ENCODE measurements around the gene IL6ST.
A peak's percentile ranks its signal among the peaks of the same experiment; 100 is the strongest.
"Not testable (repeated sequence)": the region's sequence is repeated elsewhere in the genome, so short reads cannot be mapped to it uniquely, and the experiment has no call there.

IL6ST gene

GRCh38 chr5:55994495-55994997, at the start of gene IL6ST:
IL6ST (minus strand) TSS chr5:55994963; CDS start chr5:55976278, 18,685 bp downstream.
- DNase-seq: peak; percentile 75

- DNase-seq: peak; percentile 17
Observed at GRCh38 chr5:56039985-56040384, 45.2 kb upstream of the IL6ST start.

GRCh38 chr5:56038206-56038605, 43.4 kb upstream of the IL6ST start:
- DNase-seq: not testable (repeated sequence)

- DNase-seq: no peak
Observed at GRCh38 chr5:56037531-56038010, 42.8 kb upstream of the IL6ST start.

GRCh38 chr5:56035394-56035793, 40.6 kb upstream of the IL6ST start:
- not testable (repeated sequence) for DNase-seq

DNA sequence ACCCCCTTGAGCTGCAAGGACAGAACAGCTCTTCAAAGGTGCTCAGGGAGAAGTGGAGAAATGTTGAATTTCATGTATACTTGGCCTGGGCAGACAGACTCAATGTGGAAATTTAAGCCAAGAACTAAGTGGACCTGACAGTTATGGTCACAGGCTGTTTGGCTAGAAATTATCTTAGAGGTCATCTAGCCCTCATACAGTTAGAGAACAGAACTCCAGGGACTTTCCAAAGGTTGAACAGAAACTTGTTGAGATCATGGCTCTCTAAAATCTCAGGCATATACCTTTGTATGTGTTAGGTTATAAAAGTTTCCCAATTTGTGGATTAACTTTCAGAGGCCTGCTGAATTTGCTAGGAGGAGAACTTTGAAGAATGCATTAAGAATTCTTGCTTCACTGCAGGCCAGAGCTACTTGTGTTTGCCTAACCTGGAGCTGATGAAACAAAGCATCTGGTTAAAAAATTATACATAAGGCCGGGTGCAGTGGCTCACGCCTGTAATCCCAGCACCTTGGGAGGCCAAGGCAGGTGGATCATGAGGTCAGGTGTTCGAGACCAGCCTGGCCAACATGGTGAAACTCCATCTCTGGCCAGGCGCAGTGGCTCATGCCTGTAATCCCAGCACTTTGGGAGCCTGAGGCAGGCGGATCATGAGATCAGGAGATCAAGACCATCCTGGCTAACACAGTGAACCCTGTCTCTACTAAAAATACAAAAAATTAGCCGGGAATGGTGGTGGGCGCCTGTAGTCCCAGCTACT, 35.3 kb upstream of the IL6ST start:
- DNase-seq: not testable (repeated sequence)

DNA sequence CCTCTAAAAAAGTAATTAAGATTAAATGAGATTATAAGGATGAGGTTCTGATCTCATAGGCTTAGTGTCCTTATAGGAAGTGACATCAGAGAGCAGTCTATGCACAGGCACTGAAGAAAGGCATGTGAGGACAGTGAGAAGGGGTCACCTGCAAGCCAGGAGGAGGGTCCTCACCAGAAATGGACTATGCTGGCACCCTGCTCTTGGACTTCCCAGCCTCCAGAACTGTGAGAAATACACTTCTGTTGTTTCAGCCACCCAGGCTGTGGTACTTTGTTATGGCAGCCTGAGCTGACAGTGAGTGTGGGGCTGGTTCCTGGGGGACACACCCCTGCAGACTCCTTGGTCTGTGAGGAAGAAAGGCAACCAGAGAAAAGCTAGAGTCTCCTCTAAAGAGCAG, 34.7 kb upstream of the IL6ST start:
- no peak for DNase-seq

DNA sequence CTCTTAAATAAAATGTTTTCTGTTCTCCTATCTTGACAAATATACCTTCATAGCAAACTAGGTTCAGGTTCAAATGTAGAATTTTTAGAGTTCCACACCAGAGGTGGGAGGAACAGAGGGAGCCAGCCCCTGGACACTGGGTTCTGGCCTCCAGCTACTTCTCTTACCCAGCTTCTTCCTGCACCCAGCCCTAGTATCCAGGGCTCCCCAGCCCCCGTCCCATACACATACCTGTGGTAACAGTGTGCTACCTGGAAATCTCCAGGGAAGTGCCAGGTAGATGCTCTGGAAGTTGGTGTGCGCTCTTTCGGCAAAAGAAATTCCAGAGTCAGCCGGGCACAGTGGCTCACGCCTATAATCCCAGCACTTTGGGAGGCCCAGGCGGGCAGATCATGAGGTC, 33.9 kb upstream of the IL6ST start:
- DNase-seq: no peak

GRCh38 chr5:56026863-56027300, 32.1 kb upstream of the IL6ST start:
- DNase-seq: peak; percentile 97

DNA sequence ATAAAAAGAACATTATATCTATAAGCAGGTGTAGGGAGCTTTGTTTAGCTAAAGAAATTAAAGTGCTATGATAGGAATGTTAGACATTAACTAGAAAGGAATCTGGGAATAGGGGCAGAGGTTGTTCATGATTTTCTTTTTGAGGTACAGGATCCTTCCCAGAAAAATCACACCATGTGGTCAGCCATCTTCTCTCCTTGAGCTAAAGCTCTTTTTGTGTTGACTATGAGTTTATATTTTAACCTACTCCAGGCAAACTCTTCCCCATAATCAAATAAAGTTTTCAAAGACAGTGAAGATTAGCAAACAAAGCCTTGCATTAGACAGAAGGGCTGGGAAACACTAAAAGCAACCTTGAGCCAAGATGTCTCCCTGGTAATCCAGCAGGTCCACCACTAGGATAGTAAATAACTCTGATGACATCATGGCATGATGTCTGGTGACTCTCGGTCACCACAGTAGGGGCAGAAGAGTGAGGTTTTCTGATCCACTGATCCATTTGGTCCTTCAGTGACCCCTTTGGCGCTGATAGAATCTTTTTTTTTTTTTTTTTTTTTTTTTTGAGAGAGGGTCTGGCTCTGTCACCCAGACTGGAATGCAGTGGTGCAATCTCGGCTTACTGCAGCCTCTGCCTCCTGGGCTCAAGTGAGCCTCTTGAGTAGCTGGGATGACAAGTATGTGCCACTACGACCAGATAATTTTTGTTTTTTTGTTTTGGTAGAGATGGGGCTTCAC, 30.6 kb upstream of the IL6ST start:
- DNase-seq: peak; percentile 34

- no peak for DNase-seq
Observed at GRCh38 chr5:56024810-56025150, 30.0 kb upstream of the IL6ST start.

DNA sequence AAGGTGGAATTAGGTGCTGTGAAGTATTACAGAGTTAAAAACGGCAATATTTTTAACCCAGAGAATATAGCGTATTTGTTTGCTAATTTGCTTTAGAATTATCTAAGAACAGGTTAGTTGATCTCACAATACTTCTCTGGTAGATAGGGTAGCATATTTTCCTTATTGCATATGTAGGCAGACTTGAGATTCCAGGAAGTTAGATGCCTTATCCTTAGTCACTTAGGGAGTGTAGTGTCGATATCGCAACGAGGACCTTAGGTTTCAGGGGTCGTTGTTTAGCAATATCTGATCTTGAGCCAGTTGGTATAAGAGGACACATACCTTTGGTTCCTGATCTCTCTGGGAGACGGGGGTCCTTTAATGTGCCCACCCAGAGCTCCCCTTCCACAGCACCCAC, 28.5 kb upstream of the IL6ST start:
- DNase-seq: no peak

DNA sequence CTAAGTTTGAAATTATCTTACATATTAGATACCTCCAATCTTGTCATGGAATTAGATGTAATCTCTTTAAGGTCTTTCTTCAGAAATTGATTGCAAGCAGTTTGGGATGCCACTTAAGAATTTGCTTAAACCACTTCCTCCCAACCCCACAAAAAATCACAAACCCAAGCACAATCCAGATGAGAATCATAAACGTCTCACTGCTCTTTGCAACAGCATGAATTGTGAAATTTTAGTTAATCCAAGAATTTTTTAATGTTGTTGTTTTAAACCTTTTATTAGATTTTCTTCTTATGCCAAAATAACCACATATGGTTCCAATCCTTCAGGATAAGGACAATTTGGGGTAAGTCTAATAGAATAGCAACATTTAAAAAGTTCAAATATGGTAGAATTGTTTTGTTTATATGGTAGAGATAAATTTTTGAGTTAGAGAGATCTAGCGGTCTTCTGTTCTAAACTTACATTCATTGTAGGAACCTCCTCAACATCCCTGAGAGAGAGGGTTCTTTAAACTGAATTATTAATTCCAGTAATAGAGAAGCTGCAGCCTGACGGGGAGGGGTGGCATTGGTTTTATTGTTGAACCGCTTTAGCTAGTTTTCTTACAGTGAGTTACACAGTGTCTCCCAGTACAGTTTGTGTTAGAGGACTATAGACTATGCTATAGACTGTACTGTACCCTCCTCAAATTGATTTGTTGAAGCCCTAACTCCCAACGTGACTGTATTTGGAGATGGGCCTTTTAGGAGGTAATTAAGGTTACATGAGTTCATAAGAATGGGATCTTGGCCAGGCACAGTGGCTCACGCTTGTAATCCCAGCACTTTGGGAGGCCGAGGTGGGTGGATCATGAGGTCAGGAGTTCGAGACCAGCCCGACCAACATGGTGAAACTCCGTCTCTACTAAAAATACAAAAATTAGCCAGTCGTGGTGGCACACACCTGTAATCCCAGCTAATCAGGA, 24.8 kb upstream of the IL6ST start:
- peak; percentile 79 for DNase-seq

- no peak for DNase-seq
Observed at GRCh38 chr5:56018832-56019231, 24.1 kb upstream of the IL6ST start.

DNA sequence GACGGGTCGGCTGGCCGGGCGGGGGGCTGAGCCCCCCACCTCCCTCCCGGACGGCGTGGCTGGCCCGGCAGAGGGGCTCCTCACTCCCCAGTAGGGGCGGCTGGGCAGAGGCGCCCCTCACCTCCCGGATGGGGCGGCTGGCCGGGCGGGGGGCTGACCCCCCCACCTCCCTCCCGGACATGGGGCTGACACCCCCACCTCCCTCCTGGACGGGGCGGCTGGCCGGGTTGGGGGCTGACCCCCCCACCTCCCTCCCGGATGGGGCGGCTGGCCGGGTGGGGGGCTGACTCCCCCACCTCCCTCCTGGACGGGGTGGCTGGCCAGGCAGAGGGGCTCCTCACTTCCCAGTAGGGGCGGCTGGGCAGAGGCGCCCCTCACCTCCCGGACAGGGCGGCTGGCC, 19.9 kb upstream of the IL6ST start:
- DNase-seq: not testable (repeated sequence)

- not testable (repeated sequence) for DNase-seq
Observed at GRCh38 chr5:56013939-56014338, 19.2 kb upstream of the IL6ST start.

GRCh38 chr5:56012281-56012963, 17.7 kb upstream of the IL6ST start:
- peak; percentile 81 for DNase-seq

GRCh38 chr5:56011835-56012234, 17.1 kb upstream of the IL6ST start:
- peak; percentile 96 for DNase-seq

DNA sequence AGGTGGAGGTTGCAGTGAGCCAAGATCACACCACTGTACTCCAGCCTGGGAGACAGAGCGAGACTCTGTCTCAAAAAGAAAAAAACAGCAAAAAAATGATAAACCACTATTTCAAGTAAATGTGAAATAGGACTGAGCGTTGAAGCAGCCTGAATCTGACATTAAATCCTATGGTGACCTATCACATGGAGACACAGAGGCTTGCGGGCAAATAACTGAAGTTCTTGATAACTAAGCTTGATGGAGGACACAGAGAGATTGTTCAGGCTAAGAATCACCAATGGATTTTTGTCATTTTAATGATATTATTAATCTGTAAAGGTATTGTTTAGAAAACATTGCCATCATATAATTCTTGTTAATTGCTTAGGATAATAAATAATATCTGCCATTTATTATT, 15.7 kb upstream of the IL6ST start:
- no peak for DNase-seq

- DNase-seq: no peak
Observed at GRCh38 chr5:56006600-56006999, 11.8 kb upstream of the IL6ST start.

GRCh38 chr5:56006094-56006493, 11.3 kb upstream of the IL6ST start:
- DNase-seq: no peak

GRCh38 chr5:56004874-56005273, 10.1 kb upstream of the IL6ST start:
- no peak for DNase-seq

All from HCEC 1CT (cell line).